NCI-H1092 (cell line): ENCODE measurements around the gene ZBTB7C.

Experiments
- DNase-seq: peaks from one replicate; lab custom pipeline; 2025; lab: John Stamatoyannopoulos, UW

The ZBTB7C gene

GRCh38 chr18:48119204-48119603 is 290.0 kb downstream of the ZBTB7C start:
- no peak for DNase-seq

GRCh38 chr18:48116873-48117630 is 292.1 kb downstream of the ZBTB7C start:
- DNase-seq = no peak

GRCh38 chr18:48116017-48116416 is 293.2 kb downstream of the ZBTB7C start:
- no peak for DNase-seq

- no peak for DNase-seq
These were observed 295.5 kb downstream of the ZBTB7C start for GRCh38 chr18:48113691-48114090.

GRCh38 chr18:48111587-48111986 is 297.6 kb downstream of the ZBTB7C start:
- no peak for DNase-seq

- DNase-seq = no peak
These were observed 298.4 kb downstream of the ZBTB7C start for GRCh38 chr18:48110797-48111196.

- DNase-seq = no peak
These were observed 299.2 kb downstream of the ZBTB7C start for GRCh38 chr18:48109961-48110493.

GRCh38 chr18:48108136-48108535 is 301.0 kb downstream of the ZBTB7C start:
- no peak for DNase-seq

GRCh38 chr18:48106976-48107781 is 302.0 kb downstream of the ZBTB7C start:
- DNase-seq = no peak

GRCh38 chr18:48106498-48106897 is 302.7 kb downstream of the ZBTB7C start:
- DNase-seq = no peak

GRCh38 chr18:48105317-48105716 is 303.9 kb downstream of the ZBTB7C start:
- DNase-seq = no peak

GRCh38 chr18:48104705-48105104 is 304.5 kb downstream of the ZBTB7C start:
- DNase-seq = no peak

GRCh38 chr18:48100651-48101165 is 308.5 kb downstream of the ZBTB7C start:
- DNase-seq = no peak

- DNase-seq = no peak
These were observed 309.0 kb downstream of the ZBTB7C start for GRCh38 chr18:48100165-48100575.

GRCh38 chr18:48099481-48100164 is 309.6 kb downstream of the ZBTB7C start:
- no peak for DNase-seq

- DNase-seq = no peak
These were observed 310.6 kb downstream of the ZBTB7C start for GRCh38 chr18:48098538-48098937.

- no peak for DNase-seq
These were observed 311.2 kb downstream of the ZBTB7C start for GRCh38 chr18:48098007-48098406.

- DNase-seq = no peak
These were observed 313.5 kb downstream of the ZBTB7C start for GRCh38 chr18:48095726-48096125.

- no peak for DNase-seq
These were observed 316.1 kb downstream of the ZBTB7C start for GRCh38 chr18:48093104-48093503.

- DNase-seq = no peak
These were observed 317.2 kb downstream of the ZBTB7C start for GRCh38 chr18:48091869-48092497.

- no peak for DNase-seq
These were observed 318.5 kb downstream of the ZBTB7C start for GRCh38 chr18:48090702-48091101.

GRCh38 chr18:48090021-48090420 is 319.2 kb downstream of the ZBTB7C start:
- DNase-seq = no peak
